ENCODE data around the gene LRIT1. TPM values are rescaled to one million over a fixed set of nuclear protein-coding genes. Genes with fewer than 3 reads are reported as not detected.

Gene LRIT1
- total RNA-seq, 2 experiments from 2014 or later = not detected

DNA sequence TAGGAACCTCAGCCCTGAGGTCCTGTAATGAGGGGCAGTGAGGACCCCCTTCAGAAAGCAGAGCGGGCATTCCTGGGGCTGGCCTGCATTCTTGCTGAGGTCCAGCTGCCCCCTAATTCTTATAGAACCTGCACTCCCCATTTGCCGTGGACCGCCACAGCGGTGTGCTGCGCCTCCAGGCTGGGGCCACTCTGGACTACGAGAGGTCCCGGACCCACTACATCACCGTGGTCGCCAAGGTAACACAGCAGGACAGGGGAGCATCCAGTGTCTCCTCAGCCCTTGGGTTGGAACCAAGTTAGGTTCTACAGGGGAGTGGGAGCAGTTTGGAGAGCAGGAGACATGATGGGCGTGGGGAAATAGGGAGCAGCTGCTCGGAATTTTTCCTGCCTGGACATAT lies 39.7 kb downstream of the LRIT1 start:
- TF ChIP-seq, protein P1, sequence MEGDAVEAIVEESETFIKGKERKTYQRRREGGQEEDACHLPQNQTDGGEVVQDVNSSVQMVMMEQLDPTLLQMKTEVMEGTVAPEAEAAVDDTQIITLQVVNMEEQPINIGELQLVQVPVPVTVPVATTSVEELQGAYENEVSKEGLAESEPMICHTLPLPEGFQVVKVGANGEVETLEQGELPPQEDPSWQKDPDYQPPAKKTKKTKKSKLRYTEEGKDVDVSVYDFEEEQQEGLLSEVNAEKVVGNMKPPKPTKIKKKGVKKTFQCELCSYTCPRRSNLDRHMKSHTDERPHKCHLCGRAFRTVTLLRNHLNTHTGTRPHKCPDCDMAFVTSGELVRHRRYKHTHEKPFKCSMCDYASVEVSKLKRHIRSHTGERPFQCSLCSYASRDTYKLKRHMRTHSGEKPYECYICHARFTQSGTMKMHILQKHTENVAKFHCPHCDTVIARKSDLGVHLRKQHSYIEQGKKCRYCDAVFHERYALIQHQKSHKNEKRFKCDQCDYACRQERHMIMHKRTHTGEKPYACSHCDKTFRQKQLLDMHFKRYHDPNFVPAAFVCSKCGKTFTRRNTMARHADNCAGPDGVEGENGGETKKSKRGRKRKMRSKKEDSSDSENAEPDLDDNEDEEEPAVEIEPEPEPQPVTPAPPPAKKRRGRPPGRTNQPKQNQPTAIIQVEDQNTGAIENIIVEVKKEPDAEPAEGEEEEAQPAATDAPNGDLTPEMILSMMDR (IDR thresholded peaks at IDR 0.05) = no peak

DNA sequence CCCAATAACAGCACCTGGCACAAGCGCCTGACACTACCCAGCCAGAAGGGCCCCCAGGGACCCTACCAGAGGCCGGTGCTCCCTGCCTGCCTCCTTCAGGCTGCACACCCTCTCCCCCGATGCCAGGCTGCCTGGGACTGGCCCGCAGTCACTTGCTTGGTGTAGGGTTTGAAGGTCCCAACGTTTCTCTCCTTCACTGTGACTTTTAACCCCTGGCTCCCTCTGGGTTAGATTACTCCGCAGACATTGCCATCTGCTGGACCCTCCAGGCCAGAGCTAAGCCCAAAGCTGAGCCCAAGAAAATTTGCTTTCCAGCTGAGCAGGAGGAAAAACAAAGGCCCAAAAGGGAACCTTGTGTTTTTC lies 40.1 kb downstream of the LRIT1 start:
- Histone ChIP-seq H3K4me1 (ENCODE audit: insufficient read depth, low read length) (no peaks in the 10 kb centered on the region), H3K36me3 (ENCODE audit: insufficient read depth, low read length) (no peaks in the 10 kb centered on the region), H3K4me3 (ENCODE audit: low read length) (no peak overlapping the region), H3K27me3 (ENCODE audit: control insufficient read depth in 1 of 2, insufficient read depth in 2 of 2, low read length in 2 of 2) (peaks cover 0 to 9% of the 10 kb centered on the region in 2 experiments), H3K9me3 (ENCODE audit: control insufficient read depth in 1 of 2, insufficient read depth in 1 of 2, low read length in 2 of 2) (no peaks in the 10 kb centered on the region), H3K27ac (ENCODE audit: low read depth in 1 of 2, low read length in 2 of 2) (no peak overlapping the region)
- Mint-ChIP-seq H3K27me3 (peaks cover 22% of the 10 kb centered on the region), H3K9me3 (no peaks in the 10 kb centered on the region), H3K36me3 (ENCODE audit: low read depth) (no peaks in the 10 kb centered on the region), H3K4me1 (ENCODE audit: low read depth) (no peaks in the 10 kb centered on the region), H3K27ac (no peak overlapping the region), H3K4me3 (no peak overlapping the region)
- ChIA-PET CTCF (no interaction called here), POLR2A (no interaction called here)
- TF ChIP-seq, protein P1 (IDR thresholded peaks at IDR 0.05) = no peak
- no peak for DNase-seq
- no peak for ATAC-seq (ENCODE audit: poor library complexity)
- intact Hi-C loops (cut with DNase I, micrococcal nuclease) = no loop called here

More for the DNA sequence above, 39.7 kb downstream of the LRIT1 start:
- no peak for DNase-seq
- intact Hi-C loops (cut with DNase I, micrococcal nuclease) = no loop called here
- Histone ChIP-seq H3K9me3 (ENCODE audit: control insufficient read depth in 1 of 2, insufficient read depth in 1 of 2, low read length in 2 of 2) (no peaks in the 10 kb centered on the region), H3K36me3 (ENCODE audit: insufficient read depth, low read length) (no peaks in the 10 kb centered on the region), H3K4me3 (ENCODE audit: low read length) (no peak overlapping the region), H3K4me1 (ENCODE audit: insufficient read depth, low read length) (no peaks in the 10 kb centered on the region), H3K27ac (ENCODE audit: low read depth in 1 of 2, low read length in 2 of 2) (no peak overlapping the region), H3K27me3 (ENCODE audit: control insufficient read depth in 1 of 2, insufficient read depth in 2 of 2, low read length in 2 of 2) (peaks cover 0 to 5% of the 10 kb centered on the region in 2 experiments)
- no peak for ATAC-seq (ENCODE audit: poor library complexity)
- Mint-ChIP-seq H3K4me3 (no peak overlapping the region), H3K27me3 (peaks cover 19% of the 10 kb centered on the region), H3K4me1 (ENCODE audit: low read depth) (no peaks in the 10 kb centered on the region), H3K27ac (no peak overlapping the region), H3K9me3 (no peaks in the 10 kb centered on the region), H3K36me3 (ENCODE audit: low read depth) (no peaks in the 10 kb centered on the region)
- ChIA-PET POLR2A (no interaction called here), CTCF (no interaction called here)

DNA sequence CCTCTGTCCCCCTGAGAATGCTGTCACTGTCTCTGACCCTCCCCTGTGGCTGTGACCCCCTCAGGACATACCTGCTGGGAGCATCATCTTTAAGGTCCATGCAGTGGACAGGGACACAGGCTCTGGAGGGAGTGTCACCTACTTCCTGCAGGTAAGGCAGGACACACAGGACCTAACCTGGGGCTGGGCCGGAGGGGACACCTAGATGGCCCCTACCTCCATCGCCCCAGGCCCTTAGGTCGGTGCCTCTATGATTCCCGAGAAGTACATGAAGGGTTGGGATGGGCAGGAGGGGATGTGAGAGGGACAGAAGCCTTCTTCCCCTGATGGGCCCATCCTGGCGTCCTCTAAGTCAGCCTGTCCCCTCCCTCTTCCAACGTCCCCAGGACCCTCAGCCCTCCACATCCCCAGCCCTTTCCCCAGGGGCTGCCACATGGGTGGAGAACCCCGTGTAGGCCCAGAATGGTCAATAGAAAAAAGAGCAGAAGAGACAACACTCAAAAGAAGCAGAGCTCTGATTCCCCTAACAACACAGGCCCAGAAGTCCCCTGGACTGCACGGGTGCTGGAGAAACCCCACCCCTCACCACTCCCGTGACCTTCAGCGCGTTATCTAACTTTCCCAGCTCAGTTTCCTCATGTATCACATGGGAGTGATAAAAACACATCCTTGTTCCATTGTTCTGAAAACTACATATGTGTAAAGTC lies 40.7 kb downstream of the LRIT1 start:
- Mint-ChIP-seq H3K9me3 (no peaks in the 10 kb centered on the region), H3K4me1 (ENCODE audit: low read depth) (no peaks in the 10 kb centered on the region), H3K27ac (no peak overlapping the region), H3K36me3 (ENCODE audit: low read depth) (no peaks in the 10 kb centered on the region), H3K4me3 (no peak overlapping the region), H3K27me3 (peaks cover 25% of the 10 kb centered on the region)
- TF ChIP-seq, protein P1 (IDR thresholded peaks at IDR 0.05) = no peak
- H3K4me1 ChIP-seq (ENCODE audit: insufficient read depth, low read length) = no peaks in the 10 kb centered on the region
- ChIA-PET CTCF (no interaction called here), POLR2A (no interaction called here)
- H3K4me3 ChIP-seq (ENCODE audit: low read length) = no peak overlapping the region
- no peaks in the 10 kb centered on the region for H3K36me3 ChIP-seq (ENCODE audit: insufficient read depth, low read length)
- peaks cover 5 to 13% of the 10 kb centered on the region in 2 experiments for H3K27me3 ChIP-seq (ENCODE audit: control insufficient read depth in 1 of 2, insufficient read depth in 2 of 2, low read length in 2 of 2)
- no peaks in the 10 kb centered on the region for H3K9me3 ChIP-seq (ENCODE audit: control insufficient read depth in 1 of 2, insufficient read depth in 1 of 2, low read length in 2 of 2)
- intact Hi-C loops (cut with DNase I, micrococcal nuclease) = no loop called here
- H3K27ac ChIP-seq (ENCODE audit: low read depth in 1 of 2, low read length in 2 of 2) = no peak overlapping the region
- ATAC-seq (ENCODE audit: poor library complexity) (no peak), DNase-seq (no peak)

Measured in CD4-positive, alpha-beta T cell (primary cell).